T-helper 2 cell (primary cell): ENCODE measurements around the gene AP5S1.
"Not testable (repeated sequence)": the region's sequence is repeated elsewhere in the genome, so short reads cannot be mapped to it uniquely, and the experiment has no call there.

Source experiments
- DNase-seq, 5 experiments: peaks; one replicate each; pipeline versions ENCODE4 v3.0.0 to v3.0.0-alpha.2; 2012 to 2022

Gene AP5S1

GRCh38 chr20:3812975-3813847, 7.1 kb upstream of the AP5S1 start:
- DNase-seq = peak in 1 of 5 experiments; percentile 32

DNA sequence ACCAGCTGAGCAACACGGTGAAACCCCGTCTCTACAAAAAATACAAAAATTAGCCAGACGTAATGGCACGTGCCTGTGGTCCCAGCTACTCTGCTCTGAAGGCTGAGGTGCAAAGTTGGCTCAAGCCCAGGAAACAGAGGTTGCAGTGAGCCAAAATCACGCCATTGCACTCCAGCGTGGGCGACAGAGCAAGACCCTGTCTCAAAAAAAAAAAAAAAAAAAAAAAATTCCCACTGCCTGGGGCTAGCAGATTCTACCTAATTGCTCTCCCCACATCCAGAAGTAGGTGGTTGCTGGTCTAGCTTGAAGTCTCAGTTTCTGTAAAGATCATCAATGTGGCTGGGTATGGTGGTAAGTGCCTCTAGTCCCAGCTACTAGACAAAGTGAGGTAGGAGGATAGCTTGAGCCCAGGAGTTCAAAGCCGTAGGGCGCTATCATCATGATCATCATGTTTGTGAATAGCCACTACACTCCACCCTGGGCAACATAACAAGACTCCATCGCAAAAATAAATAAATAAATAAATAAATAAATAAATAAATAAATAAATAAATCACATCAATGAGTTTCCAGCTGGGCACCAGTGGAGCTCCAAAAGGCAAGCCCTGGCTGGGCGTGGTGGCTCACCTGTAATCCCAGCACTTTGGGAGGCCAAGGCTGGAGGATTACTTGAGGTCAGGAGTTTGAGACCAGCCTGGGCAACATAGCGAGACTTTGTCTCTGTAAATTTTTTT, 6.3 kb upstream of the AP5S1 start:
- DNase-seq = peak in 2 of 5 experiments; percentile 43 to 76

GRCh38 chr20:3814928-3815495, 5.3 kb upstream of the AP5S1 start:
- no peak for DNase-seq

- DNase-seq = peak in 2 of 5 experiments; percentile 54 to 92
These were observed 4.5 kb upstream of the AP5S1 start for GRCh38 chr20:3815703-3816315.

DNA sequence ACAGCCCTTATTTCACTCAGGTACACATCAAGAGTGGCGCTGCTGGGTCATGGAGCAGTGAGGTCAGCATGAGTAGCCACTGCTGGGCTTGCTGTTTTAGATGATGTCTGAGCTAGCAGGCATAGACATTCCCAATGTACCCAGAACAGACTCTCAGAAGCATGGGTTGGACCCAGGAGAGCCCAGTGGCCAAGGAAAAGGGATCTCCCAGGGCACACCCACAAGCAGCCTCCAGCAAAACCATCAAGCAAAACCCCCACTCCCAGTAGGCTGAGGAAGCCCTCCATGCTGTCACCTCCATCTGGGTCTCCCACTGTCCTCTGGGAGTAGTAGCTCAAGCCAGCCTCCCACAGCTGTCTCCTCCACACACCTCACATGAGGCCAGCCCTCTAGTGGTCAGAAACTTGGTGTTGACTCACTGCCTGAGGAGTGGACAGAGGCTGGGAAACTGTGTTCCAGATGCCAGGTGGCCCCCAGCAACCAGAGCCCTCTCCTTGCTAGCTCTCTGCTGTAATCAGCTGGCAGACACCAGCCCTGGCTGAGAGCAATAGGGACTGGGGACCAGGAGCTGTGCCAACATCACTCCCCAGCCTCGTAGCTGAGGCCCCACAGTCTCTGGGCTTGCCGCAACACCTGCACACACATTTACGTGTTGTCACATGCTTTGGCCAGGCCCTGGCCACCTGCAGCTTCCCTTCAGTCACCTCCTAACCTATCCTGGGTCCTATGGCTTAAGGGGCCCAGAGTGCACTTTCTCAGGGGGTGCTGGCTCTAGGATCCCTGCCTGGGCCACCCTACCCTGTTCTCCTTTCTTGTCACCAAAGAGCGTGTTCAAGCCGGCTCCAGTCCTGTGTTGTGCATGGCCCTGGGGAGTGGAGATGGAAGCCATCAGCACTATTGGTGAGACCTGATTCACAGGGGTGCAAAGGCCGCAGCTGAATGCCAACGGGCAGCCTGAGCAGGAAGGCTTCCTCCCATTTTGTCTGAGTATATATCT, 1.9 kb upstream of the AP5S1 start:
- peak in 1 of 5 experiments; percentile 32 for DNase-seq

GRCh38 chr20:3819411-3820047, 818 bp upstream of the AP5S1 start:
- no peak for DNase-seq

DNA sequence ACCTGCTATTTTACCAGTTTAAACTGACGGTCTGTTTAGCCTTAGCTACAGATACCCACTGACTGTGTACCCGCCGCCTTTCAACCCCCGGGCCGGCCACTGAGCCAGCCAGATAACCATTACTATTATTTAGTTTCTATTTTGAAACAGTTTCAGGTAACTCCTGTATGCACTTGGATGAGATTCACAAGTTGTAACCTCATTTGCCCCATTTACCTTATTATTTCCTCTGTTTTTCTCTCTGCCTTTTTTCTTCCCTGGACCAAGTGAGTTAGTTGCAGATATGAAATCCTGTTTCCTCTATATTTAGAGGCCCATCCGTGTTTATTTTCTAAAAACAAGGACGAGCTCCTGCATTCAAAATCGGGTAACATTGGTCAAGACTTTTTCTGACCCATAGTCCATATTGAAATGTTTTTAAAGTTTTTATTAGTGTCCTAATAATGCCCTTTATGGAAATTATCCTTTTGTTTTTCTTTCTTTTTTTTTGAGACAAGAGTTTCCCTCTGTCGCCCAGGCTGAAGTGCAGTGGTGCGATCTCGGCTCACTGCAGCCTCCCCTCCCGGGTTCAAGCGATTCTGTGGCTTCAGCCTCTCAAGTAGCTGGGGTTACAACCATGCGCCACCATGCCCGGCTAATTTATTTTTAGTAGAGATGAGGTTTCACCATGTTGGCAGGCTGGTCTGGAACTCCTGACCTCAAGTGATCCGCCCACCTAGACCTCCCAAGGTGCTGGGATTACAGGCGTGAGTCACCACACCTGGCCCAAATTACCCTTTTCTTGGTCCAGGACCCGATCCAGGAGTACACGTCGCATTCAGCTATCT, 767 bp downstream of the AP5S1 start:
- no peak for DNase-seq

GRCh38 chr20:3821996-3822395, 1.6 kb downstream of the AP5S1 start:
- no peak for DNase-seq

DNA sequence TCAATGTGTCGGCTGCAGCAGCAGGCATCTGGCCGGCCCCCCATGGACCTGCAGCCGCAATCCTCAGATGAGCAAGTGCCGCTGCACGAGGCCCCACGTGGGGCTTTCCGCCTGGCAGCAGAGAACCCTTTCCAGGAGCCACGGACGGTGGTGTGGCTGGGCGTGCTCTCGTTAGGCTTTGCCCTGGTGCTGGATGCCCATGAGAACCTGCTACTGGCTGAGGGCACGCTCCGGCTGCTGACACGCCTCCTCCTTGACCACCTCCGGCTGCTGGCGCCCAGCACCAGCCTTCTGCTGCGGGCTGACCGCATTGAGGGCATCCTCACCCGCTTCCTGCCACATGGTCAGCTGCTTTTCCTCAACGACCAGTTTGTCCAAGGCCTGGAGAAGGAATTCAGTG, 3.5 kb downstream of the AP5S1 start:
- no peak for DNase-seq

- DNase-seq = no peak
These were observed 5.2 kb downstream of the AP5S1 start for GRCh38 chr20:3825526-3825925.

DNA sequence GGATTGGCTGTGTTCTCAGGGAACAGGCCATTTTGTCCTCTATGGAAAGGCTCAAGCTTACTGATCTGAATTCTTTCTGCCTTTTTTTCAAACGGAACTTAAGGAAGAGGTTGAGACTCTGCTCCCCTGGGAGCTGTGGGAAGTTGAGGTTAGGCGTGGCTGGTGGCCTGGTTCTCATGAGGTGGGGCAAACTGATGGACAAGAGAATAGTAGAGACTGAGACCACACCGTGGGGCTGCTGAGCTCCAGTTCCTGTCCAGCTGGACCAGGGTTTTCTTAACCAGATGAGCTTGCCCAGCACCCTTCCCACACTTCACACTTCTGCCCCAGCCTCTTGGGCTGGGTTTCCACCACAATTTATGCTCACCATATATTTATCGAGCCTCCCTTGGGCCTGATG, 6.1 kb downstream of the AP5S1 start:
- no peak for DNase-seq

GRCh38 chr20:3828798-3829197, 8.5 kb downstream of the AP5S1 start:
- DNase-seq = no peak

- DNase-seq = not testable (repeated sequence)
These were observed 9.5 kb downstream of the AP5S1 start for GRCh38 chr20:3829891-3830290.

DNA sequence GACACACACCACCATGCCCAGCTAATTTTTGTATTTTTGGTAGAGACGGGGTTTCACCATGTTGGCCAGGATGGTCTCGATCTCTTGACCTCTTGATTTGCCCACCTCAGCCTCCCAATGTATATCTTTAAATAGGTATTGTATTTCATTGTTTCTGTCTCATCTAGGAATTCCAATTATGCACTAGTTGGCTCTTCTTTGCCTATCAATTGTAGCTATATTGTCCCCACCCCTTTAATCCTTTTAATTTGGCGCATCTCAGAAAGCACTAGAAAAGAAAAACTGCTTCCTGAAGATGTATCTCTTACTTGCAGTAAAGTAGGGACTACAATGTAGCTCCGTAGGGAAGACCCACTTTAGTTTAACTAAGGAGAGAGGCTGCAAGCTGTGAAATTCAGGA, 15.8 kb downstream of the AP5S1 start:
- no peak for DNase-seq

DNA sequence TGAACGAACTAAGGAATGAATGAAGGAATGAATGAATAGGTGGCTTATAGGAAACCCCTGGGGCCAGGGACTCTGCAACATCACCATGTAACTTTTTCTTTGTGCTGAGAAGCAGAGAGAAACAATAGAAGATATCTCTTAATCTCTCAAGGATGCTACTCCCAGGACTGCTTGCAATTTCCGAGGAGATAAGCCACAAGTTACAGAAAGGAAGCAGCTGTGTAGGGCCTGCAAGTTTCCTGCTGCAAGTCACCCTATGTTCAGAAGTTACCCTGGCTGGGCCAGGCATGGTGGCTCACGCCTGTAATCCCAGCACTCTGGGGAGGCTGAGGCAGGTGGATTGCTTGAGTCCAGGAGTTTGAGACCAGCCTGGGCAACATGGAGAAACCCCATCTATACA, 19.0 kb downstream of the AP5S1 start:
- peak in 1 of 5 experiments; percentile 38 for DNase-seq

- not testable (repeated sequence) for DNase-seq
These were observed 19.9 kb downstream of the AP5S1 start for GRCh38 chr20:3840201-3840600.

DNA sequence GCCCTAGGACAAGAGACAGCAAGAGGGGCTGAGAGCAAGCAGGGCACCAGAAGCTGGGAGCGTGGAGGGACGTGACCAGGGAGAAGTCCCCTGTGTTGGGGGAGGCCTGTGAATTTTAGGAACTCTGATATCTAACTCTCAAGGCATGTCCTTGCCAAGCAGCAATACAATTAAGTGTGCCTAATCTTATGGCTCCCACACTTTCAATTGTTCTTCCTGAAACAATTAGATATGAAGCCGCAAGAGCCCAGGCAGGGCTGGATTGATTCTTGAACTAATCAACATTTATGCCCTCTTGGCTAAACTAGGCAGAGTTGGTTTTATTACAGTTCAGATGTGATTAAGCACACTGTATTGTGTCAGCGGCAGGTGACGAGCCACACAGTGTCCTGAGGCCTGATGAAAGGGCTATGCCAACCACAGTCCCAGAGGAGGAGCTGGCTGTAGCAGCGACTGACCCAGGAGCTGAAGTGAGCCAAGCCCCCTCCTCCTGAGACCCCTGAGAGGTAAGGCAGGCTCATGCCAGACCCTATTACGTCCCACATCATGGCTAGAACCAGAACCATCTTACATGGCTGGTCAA, 22.1 kb downstream of the AP5S1 start:
- DNase-seq = no peak

- DNase-seq = no peak
These were observed 23.1 kb downstream of the AP5S1 start for GRCh38 chr20:3843490-3843889.

DNA sequence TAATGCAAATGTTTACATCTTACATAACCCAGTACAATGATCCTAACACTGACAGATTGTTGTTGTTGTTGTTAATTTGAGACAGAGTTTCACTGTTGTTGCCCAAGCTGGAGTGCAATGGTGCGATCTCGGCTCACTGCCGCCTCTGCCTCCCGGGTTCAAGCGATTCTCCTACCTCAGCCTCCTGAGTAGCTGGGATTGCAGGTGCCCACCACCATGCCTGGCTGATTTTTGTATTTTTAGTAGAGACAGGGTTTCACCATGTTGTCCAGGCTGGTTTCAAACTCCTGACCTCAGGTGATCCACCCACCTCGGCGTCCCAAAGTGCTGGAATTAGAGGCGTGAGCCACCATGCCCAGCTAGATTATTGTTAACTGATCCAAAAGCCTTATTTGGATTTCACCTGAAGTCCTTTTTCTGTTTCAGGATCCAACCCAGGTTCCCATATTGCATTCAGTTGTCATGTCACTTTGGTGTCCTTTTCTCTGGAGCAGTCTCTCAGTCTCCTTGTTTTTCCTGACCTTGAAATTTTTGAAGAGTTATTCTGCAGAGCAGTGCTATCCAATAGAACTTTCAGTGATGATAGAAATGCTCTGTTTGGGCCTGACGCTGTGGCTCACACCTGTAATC, 23.8 kb downstream of the AP5S1 start:
- DNase-seq = not testable (repeated sequence)

DNA sequence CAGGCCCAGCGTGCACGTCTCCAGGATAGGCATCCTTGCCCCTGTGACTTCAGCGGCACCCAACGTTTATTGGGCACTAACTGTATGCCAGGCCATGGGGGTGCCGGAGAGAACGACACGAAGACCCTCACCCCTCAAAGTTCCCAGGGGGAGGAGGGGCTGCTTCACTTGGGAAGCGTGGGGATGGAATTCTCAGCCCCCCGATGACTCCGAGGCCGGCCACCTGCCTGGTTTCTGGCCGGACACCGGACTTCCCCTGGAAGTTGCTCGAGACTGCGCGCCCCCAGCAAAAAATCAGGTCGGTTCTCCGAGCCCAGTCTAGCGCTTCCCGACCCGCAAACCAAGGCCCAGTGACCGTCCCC, 26.0 kb downstream of the AP5S1 start:
- DNase-seq = no peak
